Ovary (tissue), 3 donors: ENCODE results near the gene ABCC4.

Experiments used
- POLR2A ChIP-seq: fragments of 450-650 bp; IDR thresholded peaks from one replicate; pipeline ENCODE4 v1.6.1; 2017; ENCODE audit warnings: antibody characterized with exemption, mild to moderate bottlenecking, moderate library complexity
- TF ChIP-seq, protein P1 (sequence below), 3 donors: fragments of 450-650 bp in 2 of 3; fragments of 200-600 bp in 1 of 3; IDR thresholded peaks; one replicate each; pipeline versions ENCODE4 v1.5.1 to v1.8.0; 2016 to 2022; ENCODE audit warnings: antibody characterized with exemption in 3 of 3, mild to moderate bottlenecking in 1 of 3
- donor health status: DM: no; HTN: no; CAD: no.

DNA sequence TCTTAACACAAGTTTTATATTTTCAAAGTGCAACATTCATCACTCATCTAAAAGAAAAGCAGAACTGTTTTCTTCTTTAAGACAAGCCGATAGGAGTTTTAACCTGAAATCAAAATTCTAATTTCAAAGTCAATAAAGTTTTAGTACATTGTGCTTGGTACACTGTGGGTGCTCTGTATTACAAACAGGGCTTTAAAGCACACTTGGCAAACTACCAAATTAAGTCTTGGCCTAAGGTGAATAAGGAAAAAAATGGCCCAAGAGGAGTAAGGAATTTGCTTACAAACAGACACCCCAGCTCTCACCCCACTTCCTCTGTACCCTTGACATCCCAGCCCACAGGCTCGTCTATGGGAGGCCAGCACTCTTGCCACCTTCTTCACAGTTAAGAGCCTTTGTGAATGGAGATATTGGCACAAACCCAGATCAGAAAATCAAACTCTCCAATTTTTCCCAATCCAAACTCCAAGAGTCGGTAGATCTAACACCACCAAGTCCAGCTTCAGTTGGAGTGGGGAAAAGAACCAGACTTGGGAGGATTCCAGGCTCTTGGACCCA, 66.0 kb downstream of the ABCC4 start:
- TF ChIP-seq, protein P1, sequence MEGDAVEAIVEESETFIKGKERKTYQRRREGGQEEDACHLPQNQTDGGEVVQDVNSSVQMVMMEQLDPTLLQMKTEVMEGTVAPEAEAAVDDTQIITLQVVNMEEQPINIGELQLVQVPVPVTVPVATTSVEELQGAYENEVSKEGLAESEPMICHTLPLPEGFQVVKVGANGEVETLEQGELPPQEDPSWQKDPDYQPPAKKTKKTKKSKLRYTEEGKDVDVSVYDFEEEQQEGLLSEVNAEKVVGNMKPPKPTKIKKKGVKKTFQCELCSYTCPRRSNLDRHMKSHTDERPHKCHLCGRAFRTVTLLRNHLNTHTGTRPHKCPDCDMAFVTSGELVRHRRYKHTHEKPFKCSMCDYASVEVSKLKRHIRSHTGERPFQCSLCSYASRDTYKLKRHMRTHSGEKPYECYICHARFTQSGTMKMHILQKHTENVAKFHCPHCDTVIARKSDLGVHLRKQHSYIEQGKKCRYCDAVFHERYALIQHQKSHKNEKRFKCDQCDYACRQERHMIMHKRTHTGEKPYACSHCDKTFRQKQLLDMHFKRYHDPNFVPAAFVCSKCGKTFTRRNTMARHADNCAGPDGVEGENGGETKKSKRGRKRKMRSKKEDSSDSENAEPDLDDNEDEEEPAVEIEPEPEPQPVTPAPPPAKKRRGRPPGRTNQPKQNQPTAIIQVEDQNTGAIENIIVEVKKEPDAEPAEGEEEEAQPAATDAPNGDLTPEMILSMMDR (IDR thresholded peaks at IDR 0.05): no peak
- no peak for TF ChIP-seq POLR2A
